GM10266 (cell line): ENCODE results near the gene CLPSL2.

Source experiments
- DNase-seq: peaks from one replicate; pipeline ENCODE4 v3.0.0; 2012; ENCODE audit errors: extremely low spot score
- CTCF ChIP-seq: IDR thresholded peaks from 2 replicates; pipeline ENCODE4 v1.5.1; 2012; ENCODE audit warnings: mild to moderate bottlenecking, low read depth; ENCODE audit not compliant: control insufficient read depth, insufficient read depth; ENCODE audit errors: missing control alignments

The CLPSL2 gene

GRCh38 chr6:35801148-35801547, 24.8 kb downstream of the CLPSL2 start:
- no peak for TF ChIP-seq CTCF
- DNase-seq = no peak

- no peak for TF ChIP-seq CTCF
- DNase-seq = peak; percentile 86
These were observed 28.8 kb downstream of the CLPSL2 start, which contains the start of gene LHFPL5 for GRCh38 chr6:35804996-35805736. Gene LHFPL5 (plus strand): TSS chr6:35805352. CDS start chr6:35805671, 319 bp downstream.

GRCh38 chr6:35808688-35809087, 32.3 kb downstream of the CLPSL2 start:
- no peak for DNase-seq
- TF ChIP-seq CTCF = no peak

- no peak for DNase-seq
- TF ChIP-seq CTCF = no peak
These were observed 33.4 kb downstream of the CLPSL2 start for GRCh38 chr6:35809809-35810208.

- no peak for TF ChIP-seq CTCF
- no peak for DNase-seq
These were observed 34.7 kb downstream of the CLPSL2 start for GRCh38 chr6:35810971-35811698.

- no peak for DNase-seq
- TF ChIP-seq CTCF = no peak
These were observed 35.2 kb downstream of the CLPSL2 start for GRCh38 chr6:35811699-35811995.

GRCh38 chr6:35817515-35817914, 41.1 kb downstream of the CLPSL2 start:
- no peak for DNase-seq
- TF ChIP-seq CTCF = no peak
